Activated CD4-positive, alpha-beta T cell treated with anti-CD3 and anti-CD28 coated beads, Interleukin-2, amount 50 U/mL, for 4 hours (primary cell): ENCODE data around the gene CDH13.
A peak's percentile ranks its signal among the peaks of the same experiment; 100 is the strongest.

ENCODE experiments used
- DNase-seq, 2 experiments: peaks; one replicate each; pipeline ENCODE4 v3.0.0-alpha.2; 2020

CDH13 gene

GRCh38 chr16:82653550-82654511 lies 27.1 kb downstream of the CDH13 start:
- DNase-seq = peak; percentile 12 to 17

GRCh38 chr16:82655072-82655714 lies 28.4 kb downstream of the CDH13 start:
- peak; percentile 62 to 63 for DNase-seq

- no peak for DNase-seq
Observed at GRCh38 chr16:82655720-82656490, 29.1 kb downstream of the CDH13 start.

GRCh38 chr16:82657239-82657638 lies 30.5 kb downstream of the CDH13 start:
- DNase-seq = no peak

GRCh38 chr16:82657786-82658185 lies 31.0 kb downstream of the CDH13 start:
- no peak for DNase-seq

- DNase-seq = no peak
Observed at GRCh38 chr16:82658796-82659195, 32.0 kb downstream of the CDH13 start.

GRCh38 chr16:82660075-82660645 lies 33.4 kb downstream of the CDH13 start:
- peak; percentile 17 to 25 for DNase-seq

- no peak for DNase-seq
Observed at GRCh38 chr16:82660966-82661365, 34.2 kb downstream of the CDH13 start.

- no peak for DNase-seq
Observed at GRCh38 chr16:82664181-82664580, 37.4 kb downstream of the CDH13 start.

GRCh38 chr16:82665025-82665424 lies 38.3 kb downstream of the CDH13 start:
- DNase-seq = no peak

- no peak for DNase-seq
Observed at GRCh38 chr16:82667437-82667836, 40.7 kb downstream of the CDH13 start.

- DNase-seq = no peak
Observed at GRCh38 chr16:82668094-82668493, 41.3 kb downstream of the CDH13 start.

GRCh38 chr16:82671741-82672140 lies 45.0 kb downstream of the CDH13 start:
- peak; percentile 31 to 33 for DNase-seq

GRCh38 chr16:82672676-82673075 lies 45.9 kb downstream of the CDH13 start:
- no peak for DNase-seq

- no peak for DNase-seq
Observed at GRCh38 chr16:82675300-82675699, 48.5 kb downstream of the CDH13 start.

- no peak for DNase-seq
Observed at GRCh38 chr16:82681592-82681991, 54.8 kb downstream of the CDH13 start.

GRCh38 chr16:82682767-82683166 lies 56.0 kb downstream of the CDH13 start:
- DNase-seq = no peak

GRCh38 chr16:82684256-82684655 lies 57.5 kb downstream of the CDH13 start:
- no peak for DNase-seq

GRCh38 chr16:82685526-82685925 lies 58.8 kb downstream of the CDH13 start:
- no peak for DNase-seq

GRCh38 chr16:82694239-82694874 lies 67.6 kb downstream of the CDH13 start:
- DNase-seq = no peak

- DNase-seq = no peak
Observed at GRCh38 chr16:82695806-82696205, 69.0 kb downstream of the CDH13 start.

- no peak for DNase-seq
Observed at GRCh38 chr16:82699260-82699659, 72.5 kb downstream of the CDH13 start.
